ENCODE measurements around the gene UNC5C. TPM values are rescaled to one million over a fixed set of nuclear protein-coding genes. Genes with fewer than 3 reads are reported as not detected.

The UNC5C gene
- total RNA-seq, 2 donors from 2014 or later = 5.3 to 10.0 TPM

DNA sequence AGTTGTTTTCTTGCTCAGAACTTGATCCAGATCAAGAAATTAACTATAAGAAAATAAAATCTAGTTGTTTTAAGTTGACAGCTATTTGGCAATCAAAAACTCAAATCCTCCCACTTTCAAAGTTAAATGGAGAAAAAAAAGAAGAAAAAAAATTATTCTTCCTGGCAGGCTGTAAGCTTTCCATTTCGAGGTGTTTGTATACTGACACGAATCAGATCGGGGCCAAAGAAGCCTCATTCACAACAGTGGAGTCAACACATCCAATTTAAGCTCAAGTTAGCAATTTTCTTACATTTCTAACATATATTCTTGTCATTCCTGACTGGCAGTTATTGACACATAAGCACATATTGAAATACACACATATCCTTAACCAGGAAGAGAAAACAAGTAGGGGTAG is 119.4 kb downstream of the UNC5C start:
- H3K27me3 ChIP-seq (replicated peaks; ENCODE audit: insufficient read depth) = no peaks in the 10 kb centered on the region
- H3K4me1 ChIP-seq (ENCODE audit: control insufficient read depth in 1 of 2, low read depth in 2 of 2) = peaks cover 6 to 8% of the 10 kb centered on the region in 2 donors
- H3K27ac ChIP-seq = no peak overlapping the region
- no peaks in the 10 kb centered on the region for H3K36me3 ChIP-seq
- H3K9me3 ChIP-seq = no peaks in the 10 kb centered on the region
- no peak overlapping the region for H3K4me3 ChIP-seq
- TF ChIP-seq, protein P1, sequence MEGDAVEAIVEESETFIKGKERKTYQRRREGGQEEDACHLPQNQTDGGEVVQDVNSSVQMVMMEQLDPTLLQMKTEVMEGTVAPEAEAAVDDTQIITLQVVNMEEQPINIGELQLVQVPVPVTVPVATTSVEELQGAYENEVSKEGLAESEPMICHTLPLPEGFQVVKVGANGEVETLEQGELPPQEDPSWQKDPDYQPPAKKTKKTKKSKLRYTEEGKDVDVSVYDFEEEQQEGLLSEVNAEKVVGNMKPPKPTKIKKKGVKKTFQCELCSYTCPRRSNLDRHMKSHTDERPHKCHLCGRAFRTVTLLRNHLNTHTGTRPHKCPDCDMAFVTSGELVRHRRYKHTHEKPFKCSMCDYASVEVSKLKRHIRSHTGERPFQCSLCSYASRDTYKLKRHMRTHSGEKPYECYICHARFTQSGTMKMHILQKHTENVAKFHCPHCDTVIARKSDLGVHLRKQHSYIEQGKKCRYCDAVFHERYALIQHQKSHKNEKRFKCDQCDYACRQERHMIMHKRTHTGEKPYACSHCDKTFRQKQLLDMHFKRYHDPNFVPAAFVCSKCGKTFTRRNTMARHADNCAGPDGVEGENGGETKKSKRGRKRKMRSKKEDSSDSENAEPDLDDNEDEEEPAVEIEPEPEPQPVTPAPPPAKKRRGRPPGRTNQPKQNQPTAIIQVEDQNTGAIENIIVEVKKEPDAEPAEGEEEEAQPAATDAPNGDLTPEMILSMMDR (IDR thresholded peaks at IDR 0.05) = no peak
- ATAC-seq (ENCODE audit: insufficient number of reproducible peaks, low FRiP score, low read depth) (no peak), DNase-seq (ENCODE audit: low spot score) (no peak)

DNA sequence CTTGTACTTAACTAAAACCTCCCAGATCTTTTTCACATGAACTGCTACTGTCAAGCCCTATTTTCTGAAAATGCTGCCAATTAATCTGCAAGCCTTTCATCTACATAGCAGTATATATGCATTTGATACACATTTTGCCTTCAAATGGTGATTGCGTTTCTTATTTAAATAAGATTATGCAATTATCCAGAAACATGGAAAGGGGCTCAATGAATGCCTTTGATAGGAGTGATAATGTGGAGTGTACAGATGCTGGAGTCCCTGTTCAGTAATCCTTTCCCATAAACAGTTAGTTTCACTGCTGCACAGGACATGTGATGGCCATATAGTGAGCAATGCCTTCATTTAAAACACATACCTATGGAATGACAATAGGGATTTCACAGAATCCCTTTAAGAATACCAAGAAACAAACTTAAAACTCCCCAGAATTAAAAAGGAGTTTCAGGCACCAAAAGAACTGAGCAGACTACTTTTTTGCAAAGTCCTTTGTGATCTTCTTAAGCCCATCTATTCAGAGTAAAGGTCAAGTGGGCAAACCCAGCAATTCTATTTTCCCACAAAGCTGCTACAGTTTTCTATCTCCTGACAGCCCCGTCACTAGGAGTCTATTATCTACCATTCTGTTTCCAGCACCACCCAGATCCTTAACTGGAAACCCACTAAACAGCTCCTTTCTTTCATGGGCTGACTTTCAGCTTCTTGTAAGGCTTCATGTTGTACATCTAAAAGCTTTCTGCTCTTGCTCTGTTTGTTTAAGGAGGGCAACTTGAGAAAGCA is 120.3 kb downstream of the UNC5C start:
- no peaks in the 10 kb centered on the region for H3K9me3 ChIP-seq
- no peak for DNase-seq (ENCODE audit: low spot score)
- no peak for ATAC-seq (ENCODE audit: insufficient number of reproducible peaks, low FRiP score, low read depth)
- H3K27me3 ChIP-seq (replicated peaks; ENCODE audit: insufficient read depth) = no peaks in the 10 kb centered on the region
- no peak overlapping the region for H3K4me3 ChIP-seq
- TF ChIP-seq, protein P1 (IDR thresholded peaks at IDR 0.05) = no peak
- H3K4me1 ChIP-seq (ENCODE audit: control insufficient read depth in 1 of 2, low read depth in 2 of 2) = peaks cover 6 to 8% of the 10 kb centered on the region in 2 donors
- H3K27ac ChIP-seq = no peak overlapping the region
- H3K36me3 ChIP-seq = no peaks in the 10 kb centered on the region

DNA sequence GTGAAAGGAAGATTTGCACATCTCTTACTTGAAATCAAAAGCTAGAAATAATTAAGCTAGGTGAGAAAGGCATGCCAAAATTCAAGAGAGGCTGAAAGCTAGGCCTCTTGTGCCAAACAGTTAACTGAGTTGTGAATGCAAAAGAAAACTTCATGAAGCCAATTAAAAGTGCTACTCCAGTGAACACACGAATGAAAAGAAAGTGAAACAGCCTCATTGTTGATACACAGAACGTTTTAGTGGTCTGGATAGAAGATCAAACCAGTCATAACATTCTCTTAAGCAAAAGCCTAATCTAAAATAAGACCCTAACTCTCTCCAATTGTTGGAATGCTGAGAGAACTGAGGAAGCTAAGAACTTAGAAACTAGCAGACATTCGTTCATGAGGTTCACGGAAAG is 122.3 kb downstream of the UNC5C start:
- Histone ChIP-seq H3K27ac (no peak overlapping the region), H3K27me3 (replicated peaks; ENCODE audit: insufficient read depth) (no peaks in the 10 kb centered on the region), H3K36me3 (no peaks in the 10 kb centered on the region), H3K4me3 (no peak overlapping the region), H3K4me1 (ENCODE audit: control insufficient read depth in 1 of 2, low read depth in 2 of 2) (peaks cover 6% of the 10 kb centered on the region in 2 donors), H3K9me3 (no peaks in the 10 kb centered on the region)
- TF ChIP-seq, protein P1 (IDR thresholded peaks at IDR 0.05) = no peak
- no peak for DNase-seq (ENCODE audit: low spot score)
- ATAC-seq (ENCODE audit: insufficient number of reproducible peaks, low FRiP score, low read depth) = no peak

DNA sequence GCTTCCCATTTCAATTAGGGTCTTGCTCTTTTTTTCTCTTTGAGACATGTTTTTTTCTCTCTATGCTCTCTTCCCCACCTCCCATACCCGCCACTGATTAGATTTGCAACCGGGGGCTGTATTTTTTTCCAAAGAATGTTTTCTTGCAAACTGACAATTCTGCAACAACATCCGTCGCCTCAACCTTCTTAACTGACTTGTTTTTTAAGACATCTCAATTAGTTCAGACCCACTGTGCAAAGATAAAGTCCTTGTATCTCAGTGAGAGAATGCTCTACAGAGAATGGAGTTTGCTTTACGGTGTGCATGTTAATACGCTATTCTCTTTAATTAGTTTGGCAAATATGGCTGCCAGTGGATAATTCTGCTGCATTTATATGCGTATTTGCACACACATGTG is 126.3 kb downstream of the UNC5C start:
- TF ChIP-seq, protein P1 (IDR thresholded peaks at IDR 0.05) = no peak
- no peaks in the 10 kb centered on the region for H3K4me1 ChIP-seq (ENCODE audit: control insufficient read depth in 1 of 2, low read depth in 2 of 2)
- H3K27me3 ChIP-seq (replicated peaks; ENCODE audit: insufficient read depth) = no peaks in the 10 kb centered on the region
- H3K36me3 ChIP-seq = no peaks in the 10 kb centered on the region
- H3K9me3 ChIP-seq = no peaks in the 10 kb centered on the region
- H3K4me3 ChIP-seq = no peak overlapping the region
- ATAC-seq (ENCODE audit: insufficient number of reproducible peaks, low FRiP score, low read depth) (no peak), DNase-seq (ENCODE audit: low spot score) (no peak)
- H3K27ac ChIP-seq = no peak overlapping the region

DNA sequence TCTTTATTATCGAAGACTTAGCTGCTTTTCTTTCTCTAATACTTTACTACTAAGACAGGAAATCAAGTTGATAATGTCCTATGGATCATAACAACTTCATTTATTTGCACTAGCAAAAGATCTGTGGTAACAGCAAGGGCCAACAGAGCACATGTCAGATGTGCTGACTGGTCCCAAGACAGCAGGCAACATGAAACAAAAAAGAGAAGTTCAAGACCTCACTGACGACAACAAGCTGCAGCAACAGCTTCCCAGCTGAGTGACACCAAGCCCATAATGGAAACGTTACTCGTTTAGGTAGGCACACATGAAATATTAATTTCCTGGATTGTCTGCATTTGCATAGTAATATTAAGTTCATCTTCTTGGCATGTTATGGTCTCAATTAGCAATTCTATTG is 126.9 kb downstream of the UNC5C start:
- DNase-seq (ENCODE audit: low spot score) (no peak), ATAC-seq (ENCODE audit: insufficient number of reproducible peaks, low FRiP score, low read depth) (no peak)
- Histone ChIP-seq H3K4me1 (ENCODE audit: control insufficient read depth in 1 of 2, low read depth in 2 of 2) (peaks cover 0 to 2% of the 10 kb centered on the region in 2 donors), H3K27me3 (replicated peaks; ENCODE audit: insufficient read depth) (no peaks in the 10 kb centered on the region), H3K9me3 (no peaks in the 10 kb centered on the region), H3K27ac (no peak overlapping the region), H3K36me3 (no peaks in the 10 kb centered on the region), H3K4me3 (no peak overlapping the region)
- TF ChIP-seq, protein P1 (IDR thresholded peaks at IDR 0.05) = no peak

Measured in thoracic aorta (tissue), 2 donors.